Left kidney (tissue), 2 donors: ENCODE data around the gene IDUA. TPM values are rescaled to one million over a fixed set of nuclear protein-coding genes. Genes with fewer than 3 reads are reported as not detected.

ENCODE experiments used
- DNase-seq: peaks from one replicate; pipeline ENCODE4 v3.0.0-alpha.2; 2013
- polyA plus RNA-seq: library from polyadenylated mRNA; unstranded; fragments of 120-200 nt; gene quantifications from one replicate; pipeline ENCODE4 v1.2.1, GENCODE V29; 2013; ENCODE audit not compliant: insufficient read length

IDUA gene
- polyA plus RNA-seq, 1 donor = 8.9 TPM

- DNase-seq = no peak
Observed at GRCh38 chr4:1031956-1032795, 45.3 kb downstream of the IDUA start.

GRCh38 chr4:1032861-1033260 lies 46.0 kb downstream of the IDUA start:
- DNase-seq = no peak

- DNase-seq = no peak
Observed at GRCh38 chr4:1033840-1034551, 47.2 kb downstream of the IDUA start.

DNA sequence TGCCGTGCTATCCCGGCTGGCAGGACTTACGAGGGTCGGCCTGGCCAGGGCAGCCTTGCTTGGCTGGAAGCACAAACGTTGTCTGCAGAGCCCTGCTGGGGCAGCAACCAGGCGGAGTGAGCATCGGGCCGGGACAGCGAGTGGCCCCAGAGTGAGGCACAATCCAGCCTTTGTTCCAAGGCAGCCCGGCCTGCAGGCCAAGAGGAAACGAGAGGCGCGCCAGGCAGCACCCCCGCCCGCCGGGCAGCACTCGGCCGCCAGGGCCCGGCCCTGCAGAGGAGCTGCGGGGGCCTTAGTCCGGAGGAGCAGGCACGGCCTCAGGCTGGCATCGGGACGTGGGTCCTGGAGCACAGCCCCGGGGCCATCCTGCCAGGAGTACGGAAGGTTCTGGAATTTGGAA lies 48.7 kb downstream of the IDUA start:
- DNase-seq = no peak

GRCh38 chr4:1036095-1036494 lies 49.3 kb downstream of the IDUA start:
- DNase-seq = no peak

DNA sequence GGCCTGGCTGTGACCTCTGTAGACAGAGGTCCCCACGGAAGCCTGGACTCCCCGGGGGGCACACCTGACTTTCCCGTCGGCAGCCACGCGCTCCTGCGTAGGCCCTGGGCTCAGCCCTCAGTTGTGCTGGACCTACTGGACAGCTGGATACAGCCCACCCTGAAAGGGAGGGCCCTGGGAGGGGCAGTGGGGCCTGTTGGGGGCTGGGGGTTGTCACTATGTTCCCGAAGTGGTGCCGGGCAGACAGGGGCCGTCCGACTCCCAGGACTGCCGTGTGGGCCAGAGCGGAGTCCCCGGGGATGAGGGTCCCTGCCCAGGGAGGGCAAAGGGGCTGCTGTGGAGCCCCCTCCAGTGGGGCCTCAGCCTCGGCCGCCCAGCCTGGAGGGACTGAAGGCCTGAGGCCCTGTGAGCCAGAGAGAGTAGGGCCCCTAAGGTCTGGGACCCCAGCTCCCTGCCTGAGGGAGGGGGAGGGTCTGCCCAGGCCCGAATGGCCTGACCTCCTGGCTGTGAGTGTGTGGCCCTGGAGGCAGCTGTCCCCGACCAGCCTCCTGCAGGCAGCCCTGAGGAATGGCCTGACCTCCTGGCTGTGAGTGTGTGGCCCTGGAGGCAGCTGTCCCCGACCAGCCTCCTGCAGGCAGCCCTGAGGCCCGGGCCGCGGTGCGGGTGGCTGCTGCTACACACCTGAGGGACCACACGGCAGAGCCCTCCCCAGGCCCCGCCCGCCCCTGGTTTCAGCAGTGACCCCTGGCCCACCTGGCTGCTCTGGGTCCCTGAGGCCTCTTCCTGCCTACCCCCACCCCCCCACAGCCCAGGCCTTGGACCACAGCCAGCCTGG lies 50.3 kb downstream of the IDUA start:
- no peak for DNase-seq

DNA sequence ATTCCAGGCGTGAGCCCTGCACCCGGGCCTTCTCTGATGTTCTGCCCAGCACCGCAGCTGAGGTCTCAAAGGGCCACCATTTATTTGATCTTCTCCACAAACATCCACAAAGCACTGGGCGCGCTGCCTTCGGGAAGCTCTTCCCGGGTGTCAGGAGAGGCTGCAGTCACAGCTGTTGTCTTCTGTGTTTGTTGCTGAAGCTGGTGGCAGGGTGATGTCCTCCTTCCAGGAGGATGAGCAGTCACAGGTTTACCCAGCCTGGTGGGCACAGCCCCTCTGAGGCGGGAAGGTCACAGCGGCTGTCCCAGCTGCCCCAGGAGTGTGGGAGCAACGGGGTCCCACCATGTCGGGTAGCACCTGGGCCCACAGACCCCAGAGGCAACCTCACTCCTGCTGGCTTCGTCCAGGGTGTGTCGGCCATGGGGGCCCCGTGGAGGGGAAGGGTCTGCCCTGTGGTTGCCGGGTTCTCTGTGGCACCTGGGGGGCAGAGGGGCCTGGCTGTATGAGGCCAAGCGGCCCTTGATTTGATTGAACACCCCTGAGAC lies 52.2 kb downstream of the IDUA start:
- no peak for DNase-seq

GRCh38 chr4:1039493-1040343 lies 52.9 kb downstream of the IDUA start:
- DNase-seq = no peak

DNA sequence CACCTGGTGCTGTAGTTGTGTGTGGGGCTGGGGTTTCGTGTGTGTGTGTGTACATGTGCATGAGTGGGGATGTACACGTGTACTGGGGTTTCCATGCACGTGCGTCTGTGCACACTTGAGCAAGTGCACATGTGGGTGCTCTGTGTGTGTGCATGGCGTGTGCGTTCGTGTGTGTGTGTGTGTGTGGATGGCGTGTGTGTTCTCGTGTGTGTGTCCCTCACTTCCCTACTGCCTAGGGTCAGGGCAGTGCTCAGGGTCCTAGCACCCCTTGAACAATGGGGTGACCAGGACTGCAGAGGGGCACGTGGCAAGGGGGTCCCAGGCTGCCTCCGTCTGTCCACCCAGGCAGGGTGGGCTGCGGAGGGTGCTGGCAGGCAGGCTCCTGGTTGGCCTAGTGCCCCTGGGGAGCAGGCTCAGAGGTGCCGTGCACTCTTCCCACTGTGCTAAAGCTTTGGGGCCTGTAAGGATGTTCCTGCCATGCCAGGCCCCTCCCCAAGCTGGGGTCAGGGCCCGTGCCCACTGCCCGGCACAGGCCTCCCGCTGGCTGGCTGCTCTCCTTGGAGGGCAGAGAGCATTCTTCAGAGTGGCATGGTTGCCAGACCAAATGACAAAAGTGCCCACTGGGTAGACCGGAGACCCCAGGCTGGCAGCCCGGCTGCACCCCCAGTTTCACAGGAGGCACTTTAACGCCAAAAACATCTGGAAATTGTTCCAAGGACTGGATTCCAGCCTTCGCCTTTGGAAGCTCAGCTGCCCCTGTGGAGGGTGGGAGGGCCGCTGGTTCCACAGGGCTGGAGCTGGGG lies 53.7 kb downstream of the IDUA start:
- no peak for DNase-seq

GRCh38 chr4:1041147-1041935 lies 54.5 kb downstream of the IDUA start:
- no peak for DNase-seq

GRCh38 chr4:1041936-1042330 lies 55.1 kb downstream of the IDUA start:
- DNase-seq = no peak

- DNase-seq = no peak
Observed at GRCh38 chr4:1042352-1043055, 55.7 kb downstream of the IDUA start.

- DNase-seq = no peak
Observed at GRCh38 chr4:1043162-1043561, 56.3 kb downstream of the IDUA start.

- DNase-seq = no peak
Observed at GRCh38 chr4:1043651-1044468, 57.0 kb downstream of the IDUA start.

DNA sequence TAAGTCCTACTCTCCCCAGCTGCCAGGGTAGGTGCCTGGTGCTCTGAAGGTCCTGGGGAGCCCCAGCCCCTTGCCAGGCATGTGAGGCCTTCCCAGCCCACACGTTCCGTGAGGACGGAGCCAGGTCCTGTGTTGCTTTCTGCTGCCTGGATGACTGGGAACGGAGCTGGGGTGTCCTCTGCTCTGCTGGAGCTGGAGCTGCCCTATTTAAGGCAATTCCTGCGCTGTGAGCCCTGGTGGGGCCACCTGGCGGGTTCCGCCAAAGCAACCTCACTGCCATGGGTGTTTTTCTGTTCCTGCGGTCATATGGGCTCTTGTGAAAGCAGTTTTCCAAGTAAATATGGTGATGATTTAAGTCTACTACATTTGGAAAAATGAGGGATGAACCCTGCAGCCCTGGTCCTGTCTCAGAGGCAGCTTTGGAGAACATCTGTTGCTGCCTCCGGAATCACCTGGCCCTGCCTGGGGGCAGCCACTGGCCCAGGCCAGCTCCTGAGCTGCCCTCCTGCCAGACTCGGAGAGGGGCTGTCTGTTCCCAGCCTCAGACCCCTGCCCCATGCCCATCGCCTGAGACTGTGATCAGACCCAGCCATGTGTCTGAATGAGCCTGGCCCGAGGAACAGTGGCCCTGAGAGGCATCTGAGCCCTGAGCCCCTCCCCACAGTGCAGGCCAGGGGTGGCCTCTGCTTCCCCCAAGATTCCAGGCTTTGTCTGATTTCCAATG lies 57.8 kb downstream of the IDUA start:
- no peak for DNase-seq

GRCh38 chr4:1045193-1045594 lies 58.4 kb downstream of the IDUA start:
- DNase-seq = no peak

GRCh38 chr4:1045595-1046201 lies 58.9 kb downstream of the IDUA start:
- no peak for DNase-seq
